ENCODE data around the gene NTN3.

- no peak for TF ChIP-seq REST (IDR thresholded peaks at IDR 0.05)
- TF ChIP-seq EP300 (IDR thresholded peaks at IDR 0.05), result no peak
- TF ChIP-seq NFE2L2 (conservative IDR thresholded peaks at IDR 0.05; ENCODE audit: low read length), result no peak
- no peak for TF ChIP-seq CTCF (IDR thresholded peaks at IDR 0.05)
- TF ChIP-seq RARB (CRISPR knock-in tag; IDR thresholded peaks at IDR 0.05), result no peak
- no peak for TF ChIP-seq BHLHE40 (IDR thresholded peaks at IDR 0.05; ENCODE audit: low read depth, low read length)
- TF ChIP-seq MAX (IDR thresholded peaks at IDR 0.05), result no peak
- TF ChIP-seq KDM1A (IDR thresholded peaks at IDR 0.05; ENCODE audit: low read depth), result no peak
These were observed 43.5 kb downstream of the NTN3 start for GRCh38 chr16:2514333-2515179.

All from A549 (cell line).